Fibroblast of peridontal ligament (primary cell): ENCODE data around the gene DNAJC5G.
"Not testable (repeated sequence)": the region's sequence is repeated elsewhere in the genome, so short reads cannot be mapped to it uniquely, and the experiment has no call there.

ENCODE experiments used
- DNase-seq: peaks from one replicate; pipeline ENCODE4 v3.0.0-alpha.2; 2010; ENCODE audit errors: extremely low read depth

The DNAJC5G gene

DNA sequence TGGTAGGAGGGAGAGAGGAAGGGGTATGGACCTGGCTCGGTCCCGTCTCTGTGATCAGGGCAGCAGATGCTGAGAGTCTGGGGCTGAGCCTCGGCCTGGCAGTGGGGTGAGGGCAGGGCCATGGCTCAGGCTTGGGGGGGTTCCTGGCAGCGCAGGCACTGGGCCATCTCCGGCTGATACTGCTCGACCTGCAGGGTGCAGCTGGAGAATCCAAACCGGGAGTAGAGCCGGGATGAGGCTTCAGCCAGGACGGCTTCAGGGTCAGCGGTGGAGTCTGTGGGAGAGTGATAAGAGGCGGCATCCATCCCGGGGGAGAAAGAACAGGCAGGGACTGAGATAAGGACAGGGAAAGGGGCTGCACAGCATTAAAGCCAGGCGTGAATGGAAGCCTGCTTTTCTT, 20.0 kb upstream of the DNAJC5G start:
- no peak for DNase-seq

DNA sequence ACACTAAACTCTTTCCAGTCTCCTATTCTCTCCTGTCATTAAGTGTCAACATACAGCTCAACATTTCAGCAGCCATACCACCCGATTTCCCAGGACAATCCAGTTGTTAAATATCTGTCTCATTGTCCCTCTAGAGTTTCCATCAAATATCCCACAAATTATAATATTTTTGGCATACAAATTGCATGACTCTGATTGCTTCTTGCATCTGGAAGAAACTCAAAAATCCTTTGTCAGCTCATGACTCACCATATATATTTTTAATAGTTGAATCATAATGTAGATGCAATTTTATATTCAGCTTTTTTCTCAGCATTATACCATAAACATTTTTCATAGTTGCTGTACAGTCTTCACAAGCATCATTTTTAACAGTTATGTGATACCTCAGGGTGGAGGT, 19.6 kb upstream of the DNAJC5G start:
- peak; percentile 75 for DNase-seq

DNA sequence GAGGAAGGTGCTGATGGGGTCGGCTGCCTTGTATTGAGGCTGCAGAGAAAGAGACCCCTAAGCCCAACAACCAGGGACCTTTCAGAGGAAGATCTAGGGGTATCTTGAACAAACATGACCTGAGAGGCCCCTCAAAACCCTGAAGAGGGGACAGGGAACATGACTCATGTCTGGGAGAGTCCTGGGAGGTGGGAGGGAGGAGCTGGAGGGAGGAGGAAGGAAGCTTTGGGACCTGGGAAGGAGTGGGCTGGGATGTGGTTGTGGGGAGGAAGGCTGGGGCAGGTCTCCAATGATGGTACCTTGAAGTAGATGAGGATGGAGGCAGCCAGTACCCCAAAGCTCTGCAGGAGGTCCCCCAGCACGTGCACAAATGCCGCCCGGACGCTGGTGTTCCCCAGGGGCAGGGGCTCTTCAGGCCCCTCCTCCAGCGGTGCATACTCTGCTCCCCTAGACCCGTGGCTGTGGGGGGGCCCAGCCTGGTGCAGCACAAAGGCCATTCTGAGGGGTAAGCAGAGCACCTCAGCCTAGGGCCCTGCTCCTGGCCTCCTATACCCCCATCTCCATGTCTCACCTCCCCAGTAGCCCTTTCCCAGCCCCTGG, 18.3 kb upstream of the DNAJC5G start:
- DNase-seq = no peak

DNA sequence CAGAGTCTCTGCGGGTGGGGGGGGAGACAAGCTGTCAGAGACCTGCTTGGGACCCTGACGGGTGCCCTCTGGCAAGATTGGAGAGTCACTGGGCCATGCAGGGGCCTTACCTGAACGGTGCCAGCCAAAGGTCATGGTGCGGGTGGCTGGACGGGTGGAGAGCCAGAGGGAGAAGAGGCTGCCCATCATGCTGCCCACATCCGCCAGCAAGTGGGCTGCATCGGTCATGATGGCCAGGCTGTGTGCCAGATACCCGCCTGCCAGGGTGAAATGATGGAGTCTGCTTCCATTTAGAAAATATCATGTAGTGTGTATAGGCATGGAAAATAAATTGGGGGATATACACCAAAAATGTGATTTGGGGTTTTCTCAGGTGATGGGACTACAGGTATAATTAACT, 17.2 kb upstream of the DNAJC5G start:
- DNase-seq = no peak

DNA sequence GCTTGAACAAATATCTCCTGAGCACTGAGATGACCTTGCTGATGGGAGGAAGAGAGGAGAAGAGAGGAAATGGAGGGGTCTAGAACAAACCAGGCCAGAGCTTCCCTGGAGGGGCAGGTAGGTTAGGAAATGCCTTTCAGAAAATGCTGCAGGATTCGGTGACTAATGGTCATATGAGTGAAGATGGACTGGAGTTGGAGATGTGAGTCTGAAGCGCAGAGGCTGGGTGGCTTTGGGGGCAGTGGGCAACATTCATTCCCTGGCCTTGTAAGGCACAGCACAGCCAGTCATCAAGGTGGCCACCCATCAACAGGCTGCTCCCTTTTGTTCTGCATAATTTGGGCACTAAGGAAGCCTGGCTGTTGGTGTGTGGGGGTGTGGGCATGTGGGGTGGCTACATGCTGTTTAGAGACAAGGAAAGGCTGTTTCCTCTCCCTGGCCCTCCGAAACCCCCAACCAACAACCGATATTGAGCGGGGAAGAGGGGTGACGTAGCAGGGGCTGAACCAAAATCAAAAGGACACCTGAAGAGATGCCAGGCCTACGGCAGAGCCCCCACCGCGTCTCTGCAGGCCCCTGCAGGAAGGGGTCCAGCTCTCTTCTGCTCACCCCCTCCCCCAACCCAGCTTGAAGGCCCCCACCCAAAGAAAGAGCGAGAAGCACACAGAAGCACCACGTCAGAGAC, 13.8 kb upstream of the DNAJC5G start:
- DNase-seq = no peak

DNA sequence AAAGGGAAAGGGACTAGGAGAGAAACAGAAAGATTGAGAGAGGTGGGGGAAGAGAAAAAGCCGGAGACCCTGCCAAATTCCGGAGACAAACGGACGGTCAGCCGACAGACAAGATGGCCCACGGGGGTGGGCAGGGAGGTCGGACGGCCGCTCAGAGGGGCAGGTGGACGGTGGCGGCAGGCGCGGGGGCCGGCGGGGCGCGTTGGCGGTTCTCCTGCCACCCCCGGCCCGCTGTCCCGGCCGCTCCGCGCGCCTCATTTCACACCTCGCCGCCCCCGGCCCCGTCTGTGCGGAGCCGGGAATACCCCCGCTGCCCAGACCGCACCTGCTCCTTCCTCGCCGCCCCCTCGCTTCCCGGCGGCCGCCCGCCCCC, 13.3 kb upstream of the DNAJC5G start:
- no peak for DNase-seq

DNA sequence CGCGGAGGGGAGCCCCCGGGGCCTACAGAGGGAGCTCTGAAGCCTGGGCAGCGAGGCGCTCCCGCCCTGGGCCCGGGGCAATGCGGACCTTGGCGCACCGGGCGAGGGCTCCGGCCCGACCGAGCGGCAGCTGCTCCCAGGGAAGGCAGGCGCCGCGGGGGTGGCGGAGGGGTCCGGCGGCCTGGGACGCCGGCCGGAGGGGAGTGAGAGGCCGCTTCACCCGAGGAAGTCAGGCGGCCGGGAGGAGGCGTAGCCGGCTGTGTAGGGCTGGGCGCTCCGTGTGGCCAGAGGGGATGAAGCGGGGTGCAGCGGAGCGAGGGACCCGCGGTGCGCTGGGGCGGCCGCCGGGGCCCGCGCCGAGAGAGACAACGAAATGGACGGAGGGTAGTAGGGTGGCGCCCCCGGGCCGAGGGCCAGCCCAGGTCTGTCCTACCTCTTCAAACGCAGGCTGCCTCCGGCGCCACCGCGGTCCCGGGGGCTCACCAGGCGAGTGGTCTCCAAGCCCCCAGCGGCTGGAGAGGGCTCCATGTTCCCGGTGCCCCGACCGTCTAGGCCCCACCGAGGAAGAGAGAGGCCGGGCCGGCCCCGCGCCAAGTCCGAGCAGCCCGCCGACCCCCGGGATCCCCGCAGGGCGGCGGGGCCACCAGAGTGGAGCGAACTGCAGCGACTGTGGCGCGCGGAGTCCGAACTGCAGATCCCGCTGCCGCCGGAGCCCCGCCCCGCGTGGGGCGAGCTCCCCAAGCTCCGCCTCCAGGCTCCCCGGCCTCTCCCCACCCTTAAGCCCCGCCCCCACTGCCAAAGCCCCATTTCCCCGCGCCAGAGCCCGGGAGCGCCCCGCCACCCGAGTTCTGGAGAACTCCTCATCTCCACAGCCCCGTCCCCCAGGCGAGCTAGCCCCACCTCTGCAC, 12.6 kb upstream of the DNAJC5G start, which contains the start of gene SLC30A3:
Gene SLC30A3, minus strand, starts transcription at position 669 of the 908 bp plus-strand sequence. Its CDS starts 141 bp downstream, at position 528.
- DNase-seq = no peak

DNA sequence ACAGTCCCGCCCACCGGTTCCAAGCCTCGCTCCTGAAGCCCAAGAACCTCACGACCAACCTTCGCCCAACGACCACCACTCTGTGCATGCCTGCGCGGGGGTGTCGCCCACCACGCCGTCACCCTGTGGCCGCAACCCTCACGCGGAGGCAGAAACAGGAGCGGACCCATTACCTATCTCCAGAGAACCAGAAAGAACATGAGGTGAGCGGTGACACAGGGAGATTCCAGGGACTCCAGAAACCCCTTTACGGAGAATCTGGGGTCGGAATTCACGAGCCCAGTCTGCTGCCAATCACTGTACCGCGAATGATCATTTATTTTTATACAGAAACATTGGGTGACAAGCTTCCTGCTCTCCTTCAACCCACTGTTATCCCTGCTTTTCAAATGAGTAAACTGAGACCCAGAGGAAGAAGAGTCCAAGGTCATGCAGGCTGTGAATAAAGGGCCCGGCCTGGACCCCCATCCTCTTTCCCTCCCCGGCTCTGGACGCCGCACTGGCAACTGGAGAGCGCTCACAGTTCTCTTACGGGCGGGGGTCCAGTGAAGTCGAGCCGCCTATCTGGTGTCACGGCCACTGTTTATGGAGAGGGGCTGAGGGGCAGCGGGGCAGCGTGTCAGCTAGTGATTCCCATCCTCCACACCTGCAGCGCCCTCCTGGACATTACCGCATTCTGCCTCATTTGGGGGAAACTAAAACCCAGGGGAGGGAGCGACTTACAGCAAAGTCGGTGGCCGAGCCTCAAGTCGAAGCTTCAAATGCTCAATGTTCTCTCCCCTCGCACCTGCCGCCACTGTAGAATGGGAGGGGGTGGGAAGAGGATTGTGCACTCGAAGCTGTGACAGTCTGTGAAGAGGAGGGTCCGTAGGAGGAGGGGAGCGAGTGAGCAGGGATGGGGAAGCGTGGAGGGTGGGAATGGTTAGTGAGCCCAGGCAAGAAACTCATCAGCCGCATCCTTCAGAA, 11.7 kb upstream of the DNAJC5G start:
- DNase-seq = no peak

DNA sequence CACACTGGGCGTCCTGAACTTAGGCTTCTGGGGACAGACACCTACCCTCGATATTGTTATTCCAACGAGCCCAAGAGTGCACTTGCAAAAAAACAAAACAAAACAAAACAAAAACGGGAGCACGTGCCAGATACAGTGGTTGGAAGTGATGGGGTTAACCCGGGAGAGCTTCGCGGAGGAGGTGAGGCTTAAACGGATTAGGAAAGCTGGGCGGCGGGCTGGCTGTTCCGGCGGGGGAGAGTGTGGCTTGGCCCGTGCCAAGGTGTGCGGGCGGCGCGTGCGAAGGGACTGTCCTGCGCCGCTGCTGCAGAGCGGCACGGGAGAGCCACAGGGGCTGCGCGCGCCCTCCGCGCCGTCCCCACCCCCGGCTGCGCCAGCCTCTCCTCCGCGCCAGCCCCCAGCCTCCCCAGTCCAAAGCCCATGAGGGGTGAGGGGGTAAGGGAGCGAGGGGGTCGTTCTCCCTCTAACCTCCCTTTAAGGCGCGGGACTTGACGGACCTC, 10.9 kb upstream of the DNAJC5G start:
- no peak for DNase-seq

DNA sequence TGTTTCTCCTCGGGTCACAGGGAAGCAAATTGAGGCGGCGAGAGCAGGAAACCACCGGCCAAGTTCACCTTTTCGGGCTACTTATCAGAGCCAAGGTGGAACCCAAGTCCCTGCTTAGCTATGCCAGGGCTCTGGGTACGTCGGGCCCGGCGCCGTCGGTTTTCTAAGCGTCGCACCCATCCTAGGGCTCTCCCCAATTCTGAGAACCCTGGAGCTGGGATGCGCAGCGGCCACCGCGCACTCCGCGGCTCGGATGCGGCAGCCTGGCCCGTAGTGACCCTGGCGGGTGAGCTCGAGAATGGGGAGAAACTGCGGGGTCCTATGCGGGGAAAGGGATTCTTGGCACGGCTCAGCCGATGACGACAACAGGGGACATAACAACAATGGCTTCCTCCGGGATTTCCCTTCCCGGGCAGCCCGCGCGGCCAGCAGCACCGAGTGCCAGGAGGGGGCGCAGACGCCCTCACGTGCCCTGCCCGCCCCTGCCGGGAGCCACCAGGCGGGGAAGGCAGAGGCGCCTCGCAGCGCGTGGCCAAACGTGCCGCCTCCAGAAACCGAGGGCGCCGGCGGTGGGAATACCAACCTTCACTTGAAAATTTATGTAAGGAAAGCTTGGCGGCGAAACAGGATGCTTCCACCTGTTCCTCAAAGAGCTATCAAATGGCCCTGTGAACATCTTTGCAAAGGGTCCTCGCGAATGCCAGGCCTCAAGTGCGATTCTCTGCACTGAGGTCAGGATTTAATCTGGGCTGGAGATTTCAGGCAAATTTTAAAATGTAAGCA, 10.3 kb upstream of the DNAJC5G start:
- no peak for DNase-seq

DNA sequence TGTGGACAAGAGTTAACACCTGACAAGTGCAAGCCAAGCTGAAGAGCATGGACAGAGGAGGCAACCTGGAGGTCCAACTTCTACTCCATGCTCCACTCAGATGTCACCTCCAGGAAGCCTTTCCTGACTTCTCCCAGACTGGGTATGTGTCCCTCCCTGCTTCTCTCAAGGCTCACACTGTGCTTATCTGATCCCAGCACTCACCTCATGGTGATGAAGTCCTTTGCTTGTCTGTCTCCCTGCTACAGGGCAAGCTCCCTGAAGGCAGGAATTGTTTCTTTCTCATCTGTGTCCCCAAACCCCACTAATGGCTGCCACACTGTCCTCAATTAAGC, 9.7 kb upstream of the DNAJC5G start:
- no peak for DNase-seq

DNA sequence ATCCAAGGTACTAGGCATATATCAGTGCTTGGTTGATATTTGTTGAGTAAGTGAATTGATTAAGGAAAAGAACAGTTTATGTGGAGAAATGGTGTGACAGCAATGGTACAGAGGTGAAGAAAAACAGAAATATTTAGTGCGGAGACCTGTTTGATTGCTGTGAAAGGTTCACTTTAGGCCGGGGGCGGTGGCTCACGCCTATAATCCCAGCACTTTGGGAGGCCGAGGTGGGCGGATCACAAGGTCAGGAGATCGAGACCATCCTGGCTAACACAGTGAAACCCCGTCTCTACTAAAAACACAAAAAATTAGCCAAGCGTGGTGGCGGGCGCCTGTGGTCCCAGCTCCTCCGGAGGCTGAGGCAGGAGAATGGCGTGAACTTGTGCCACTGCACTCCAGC, 6.9 kb upstream of the DNAJC5G start:
- DNase-seq = not testable (repeated sequence)

DNA sequence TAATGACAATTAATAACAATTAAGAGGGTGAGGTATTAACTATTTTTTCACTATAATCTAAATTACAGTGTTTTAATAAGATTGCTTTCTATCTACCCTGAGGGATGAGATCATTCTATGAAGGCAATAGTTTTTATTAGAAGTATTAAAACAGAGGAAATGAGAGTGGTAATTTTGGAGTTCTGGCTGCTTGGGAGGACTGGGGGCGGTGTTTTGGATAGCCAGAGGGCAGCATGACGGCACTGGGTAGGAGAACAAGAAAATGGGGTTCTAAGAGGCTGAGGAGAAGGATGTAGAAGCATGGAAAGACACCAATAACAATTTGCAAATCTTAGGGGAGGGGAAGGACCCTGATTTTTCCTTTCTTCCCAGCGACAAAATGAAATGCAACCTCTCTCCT, 5.1 kb upstream of the DNAJC5G start:
- no peak for DNase-seq

DNA sequence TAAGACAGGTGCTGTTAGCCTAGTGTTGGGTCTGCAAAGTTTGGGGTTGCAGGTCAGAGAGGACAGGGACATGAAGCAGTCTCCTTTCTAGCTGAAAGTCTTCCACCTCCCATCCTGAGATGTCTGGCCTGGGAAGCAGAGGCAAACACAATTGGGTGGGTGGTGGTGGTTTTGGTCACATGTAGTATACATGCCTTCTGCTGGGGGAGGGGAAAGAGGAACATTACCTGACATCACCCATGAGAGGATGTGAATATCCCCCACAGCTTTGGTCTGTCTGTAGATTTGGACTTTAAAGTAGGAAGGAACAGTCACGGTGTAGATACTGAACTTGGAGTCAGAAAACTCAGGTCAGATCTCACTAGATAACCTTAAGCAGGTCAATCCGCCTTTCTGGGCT, 4.6 kb upstream of the DNAJC5G start:
- DNase-seq = no peak

DNA sequence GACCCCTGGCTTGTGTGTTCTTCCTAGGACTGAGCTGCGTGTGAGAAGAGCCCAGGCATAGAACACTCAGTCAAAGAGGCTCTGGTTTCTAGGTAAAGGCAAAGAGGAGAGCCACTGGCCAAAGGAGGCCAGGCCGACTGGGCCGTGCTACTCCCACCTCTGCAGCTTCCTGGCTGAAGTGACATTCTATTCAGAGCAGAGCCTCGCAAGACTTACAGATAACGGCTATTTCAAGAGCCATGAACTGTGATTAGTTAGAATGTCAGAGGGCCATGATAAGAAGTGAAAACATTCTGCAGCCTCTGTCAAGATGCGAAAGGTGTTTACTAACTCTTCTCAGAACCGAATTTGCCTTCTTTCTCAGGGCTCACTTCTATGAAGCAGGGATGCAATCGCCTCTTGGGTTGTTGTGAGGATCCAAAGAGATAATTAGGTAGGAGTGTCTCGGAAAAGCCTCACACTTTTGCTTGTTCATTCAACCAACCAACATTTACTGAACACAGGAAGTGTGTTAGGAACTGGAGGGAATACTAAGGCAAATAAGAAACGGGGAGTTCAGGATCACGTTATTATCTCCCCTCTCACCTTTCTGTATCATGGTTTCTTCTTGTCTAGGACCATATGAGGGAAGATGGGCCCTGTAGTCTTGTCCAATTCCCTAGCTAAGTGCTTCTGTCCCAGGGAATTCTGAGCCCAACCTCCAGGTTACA, 3.4 kb upstream of the DNAJC5G start:
- DNase-seq = no peak

DNA sequence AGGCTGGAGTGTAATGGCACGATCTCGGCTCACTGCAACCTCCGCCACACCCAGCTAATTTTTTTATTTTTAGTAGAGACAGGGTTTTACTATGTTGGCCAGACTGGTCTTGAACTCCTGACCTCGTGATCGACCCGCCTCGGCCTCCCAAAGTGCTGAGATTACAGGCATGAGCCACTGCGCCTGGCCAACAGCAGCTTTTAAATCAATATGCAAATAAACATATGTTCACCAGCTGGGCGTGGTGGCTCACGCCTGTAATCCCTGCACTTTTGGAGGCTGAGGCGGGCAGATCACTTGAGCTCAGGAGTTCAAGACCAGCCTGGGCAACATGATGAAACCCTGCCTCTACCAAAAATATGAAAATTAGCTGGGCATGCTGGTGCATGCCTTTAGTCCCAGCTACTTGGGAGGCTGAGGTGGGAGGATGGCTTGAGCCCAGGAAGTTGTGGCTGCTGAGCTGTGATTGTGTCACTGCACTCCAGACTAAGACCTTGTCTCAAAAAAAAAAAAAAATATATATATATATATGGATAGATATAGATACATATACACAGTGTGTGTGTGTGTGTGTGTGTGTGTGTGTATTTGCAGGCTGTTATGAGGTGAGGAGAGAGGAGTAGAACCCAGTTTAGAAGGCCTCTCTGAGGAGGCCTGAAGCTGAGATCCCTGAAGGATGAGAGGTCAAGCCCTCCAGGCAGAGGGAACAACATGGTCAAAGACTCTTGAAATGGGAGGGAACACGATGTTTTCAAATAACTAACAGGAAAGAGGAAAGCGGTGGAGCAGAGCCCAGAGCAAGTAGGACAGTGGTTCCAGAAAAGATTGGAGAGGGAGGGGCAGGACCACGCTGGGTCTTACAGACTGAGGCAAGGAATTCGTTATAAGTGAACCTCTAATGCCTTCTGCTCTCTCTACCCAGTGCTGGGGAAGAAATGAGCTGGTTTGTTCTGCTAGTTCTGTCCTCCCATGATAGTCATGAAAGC, 2.4 kb upstream of the DNAJC5G start:
- DNase-seq = not testable (repeated sequence)

DNA sequence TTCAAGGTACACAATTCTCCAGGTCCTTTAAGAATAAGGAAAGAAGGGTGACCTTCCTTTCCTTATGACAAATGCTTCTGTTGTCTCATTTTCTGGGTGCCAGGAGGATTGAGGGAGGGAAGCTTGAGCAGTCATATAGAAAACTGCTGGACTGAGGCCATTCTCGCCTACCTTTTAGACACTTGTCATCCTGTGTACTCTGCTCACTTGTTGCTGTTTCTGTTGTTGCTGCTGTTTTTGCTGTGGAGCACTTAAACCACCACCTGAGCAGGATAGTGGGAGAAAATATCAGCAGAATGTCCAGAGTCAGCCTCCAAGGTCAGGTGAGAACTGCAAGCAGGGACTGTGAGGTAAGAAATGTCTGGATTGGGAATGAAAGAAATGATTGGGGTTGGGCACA, 2.8 kb downstream of the DNAJC5G start:
- DNase-seq = no peak

DNA sequence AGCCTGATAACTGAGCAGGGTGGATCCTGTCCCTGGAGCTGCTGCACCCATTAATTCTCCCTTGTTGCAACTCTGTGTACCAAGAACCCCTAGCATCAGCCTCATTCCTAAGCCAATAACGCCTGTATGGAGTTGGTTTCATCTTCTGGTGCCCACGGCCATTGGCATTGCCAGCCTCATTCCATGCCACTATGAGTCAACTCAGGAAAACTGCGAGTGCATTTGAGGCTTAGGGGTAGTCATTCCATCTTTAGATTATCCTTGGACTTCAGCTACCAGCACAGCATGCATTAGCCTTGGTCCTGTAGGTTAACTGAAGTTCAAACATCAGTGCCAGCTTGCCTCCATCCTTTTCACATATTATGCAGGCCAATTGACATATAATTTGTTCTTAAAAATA, 5.6 kb downstream of the DNAJC5G start:
- DNase-seq = no peak

DNA sequence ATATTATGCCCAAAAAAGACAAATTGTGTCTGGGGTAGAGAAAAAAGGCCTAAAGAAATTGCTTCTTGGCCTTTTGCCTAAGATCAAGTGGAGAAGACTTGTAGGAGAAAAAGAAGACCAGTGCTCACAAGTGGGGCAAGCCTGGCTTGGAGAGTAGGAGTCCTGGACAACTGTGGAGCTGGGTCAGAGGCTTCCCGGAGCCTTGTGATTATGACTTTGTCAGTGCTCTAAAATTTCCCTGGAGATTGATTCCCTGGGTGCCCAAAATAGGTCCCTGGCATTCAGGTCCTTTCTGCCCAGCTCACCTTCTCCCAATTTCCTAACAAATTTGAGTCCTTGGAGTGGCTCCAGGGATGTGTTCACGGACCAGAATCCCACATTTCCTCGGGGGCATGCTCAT, 6.2 kb downstream of the DNAJC5G start:
- no peak for DNase-seq
